Measurements from ENCODE around the gene PGAP6.
"Not testable (repeated sequence)": the region's sequence is repeated elsewhere in the genome, so short reads cannot be mapped to it uniquely, and the experiment has no call there.

Gene PGAP6

DNA sequence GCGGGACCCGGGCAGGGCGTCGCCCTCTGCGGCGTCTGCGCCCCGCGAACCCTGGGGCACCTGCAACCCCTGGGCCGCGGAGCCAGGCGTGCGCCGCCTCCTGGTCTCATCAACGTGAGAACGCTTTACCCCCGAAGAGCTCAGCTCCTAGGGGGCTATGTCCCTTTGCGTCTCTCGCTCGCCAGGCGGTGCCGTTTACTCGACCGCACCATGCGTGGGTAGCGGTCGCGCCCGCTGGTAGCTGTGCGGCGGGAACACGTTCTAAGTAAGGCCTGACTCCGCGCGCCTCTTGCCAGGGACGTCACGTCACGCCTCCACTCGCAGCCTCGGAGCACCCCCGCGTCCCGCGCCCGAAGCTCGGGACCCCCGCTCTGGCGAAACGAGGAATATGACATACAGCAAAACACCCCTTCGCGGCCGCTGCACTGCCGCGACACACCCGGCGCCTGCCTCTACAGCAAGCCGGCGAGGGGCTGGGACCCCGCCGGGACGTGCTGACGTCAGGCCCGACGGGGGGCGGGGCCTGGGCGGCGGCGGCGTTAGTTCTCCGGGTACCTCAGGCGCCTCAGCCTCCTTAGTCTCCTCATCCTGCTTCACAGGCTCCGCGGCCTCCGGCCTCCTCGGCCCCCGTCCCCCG is 43.4 kb upstream of the PGAP6 start, which contains the start of gene RAB11FIP3:
TSS of gene RAB11FIP3 (plus strand) at position 568 of the 637 bp plus-strand sequence. CDS start 358 bp downstream, outside the sequence.
- no peak for TF ChIP-seq ZNF274 (IDR thresholded peaks at IDR 0.05; ENCODE audit: low read depth, low read length)
- DNase-seq (ENCODE audit: low read depth, low spot score), result peak; percentile 79
- Histone ChIP-seq H3K27me3 (ENCODE audit: insufficient read depth, insufficient read length) (peaks cover 35% of the 10 kb centered on the region), H3K4me1 (ENCODE audit: insufficient read depth, insufficient read length) (peaks cover 6% of the 10 kb centered on the region), H3K36me3 (ENCODE audit: insufficient read depth, insufficient read length, low read length) (peaks cover 13% of the 10 kb centered on the region), H3K9me3 (ENCODE audit: insufficient read depth, low read length) (no peaks in the 10 kb centered on the region), H3K4me3 (ENCODE audit: insufficient read length, low read depth) (peak within 1 kb of the TSS; percentile 79), H3K9ac (ENCODE audit: insufficient read length, low read depth) (peak within 1 kb of the TSS; percentile 97)

DNA sequence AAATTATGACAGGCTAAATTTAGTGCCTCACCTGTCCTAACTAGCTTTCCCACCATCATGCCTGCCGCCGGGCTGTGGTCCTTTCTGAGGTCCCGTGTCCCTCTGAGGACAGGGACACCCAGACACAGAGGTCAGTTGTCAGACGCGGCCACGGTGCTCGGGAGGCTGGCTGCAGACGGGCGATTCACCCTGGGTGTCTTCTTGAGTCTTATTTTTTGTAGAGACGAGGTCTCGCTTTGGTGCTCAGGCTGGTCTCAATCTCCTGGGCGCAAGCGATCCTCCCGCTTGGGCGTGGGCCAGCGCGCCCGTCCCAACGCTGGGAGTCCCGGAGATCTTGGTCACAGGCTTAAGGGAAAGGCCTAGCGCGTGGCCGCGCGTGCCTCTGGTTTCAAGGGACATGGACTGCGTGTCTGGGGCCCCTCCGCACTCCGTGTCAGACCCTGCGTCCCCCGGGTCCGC is 42.9 kb upstream of the PGAP6 start:
- Histone ChIP-seq H3K4me3 (ENCODE audit: insufficient read length, low read depth) (peak overlapping the region; percentile 59), H3K9me3 (ENCODE audit: insufficient read depth, low read length) (no peaks in the 10 kb centered on the region), H3K4me1 (ENCODE audit: insufficient read depth, insufficient read length) (peaks cover 6% of the 10 kb centered on the region), H3K27me3 (ENCODE audit: insufficient read depth, insufficient read length) (peaks cover 35% of the 10 kb centered on the region), H3K36me3 (ENCODE audit: insufficient read depth, insufficient read length, low read length) (peaks cover 13% of the 10 kb centered on the region), H3K9ac (ENCODE audit: insufficient read length, low read depth) (peak overlapping the region; percentile 97)
- DNase-seq (ENCODE audit: low read depth, low spot score), result no peak
- TF ChIP-seq SUZ12 (IDR thresholded peaks at IDR 0.05; ENCODE audit: extremely low read depth, insufficient read depth, insufficient read length) (peak; percentile 46), ZNF274 (IDR thresholded peaks at IDR 0.05; ENCODE audit: low read depth, low read length) (no peak)

DNA sequence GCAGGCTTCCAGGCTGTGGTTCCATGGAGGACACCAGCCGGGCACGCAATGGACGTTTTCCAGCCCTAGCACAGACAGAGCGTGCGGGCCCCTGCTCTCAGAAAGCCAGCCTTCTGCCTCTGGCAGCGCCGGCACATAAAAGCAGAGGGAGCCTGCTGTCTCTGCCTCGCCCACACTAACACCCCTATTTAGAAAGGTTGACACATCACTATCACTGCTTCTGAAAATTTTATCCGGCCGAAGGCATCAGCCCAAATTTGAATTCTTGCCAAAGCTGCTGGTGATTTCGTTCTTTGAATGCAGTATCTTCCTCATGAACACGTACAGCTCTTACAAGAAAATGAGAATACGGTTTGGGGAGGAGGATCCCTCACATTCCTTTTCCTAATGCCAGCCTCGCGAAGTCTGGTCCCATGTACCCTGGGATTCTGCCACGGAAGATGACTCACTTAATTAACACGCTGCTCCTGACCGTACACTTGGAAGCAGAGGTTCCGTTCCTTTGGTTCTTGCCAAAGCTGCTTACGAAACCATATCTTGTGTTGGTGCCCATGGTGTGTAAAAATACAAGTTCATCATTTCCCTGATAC is 42.4 kb upstream of the PGAP6 start:
- TF ChIP-seq YY1 (IDR thresholded peaks at IDR 0.05; ENCODE audit: insufficient read depth, insufficient read length) (no peak), ZNF274 (IDR thresholded peaks at IDR 0.05; ENCODE audit: low read depth, low read length) (no peak), SUZ12 (IDR thresholded peaks at IDR 0.05; ENCODE audit: extremely low read depth, insufficient read depth, insufficient read length) (peak; percentile 57)
- H3K9me3 ChIP-seq (ENCODE audit: insufficient read depth, low read length), result no peaks in the 10 kb centered on the region
- DNase-seq (ENCODE audit: low read depth, low spot score), result no peak
- H3K4me3 ChIP-seq (ENCODE audit: insufficient read length, low read depth), result no peak overlapping the region
- no peak overlapping the region for H3K9ac ChIP-seq (ENCODE audit: insufficient read length, low read depth)
- H3K36me3 ChIP-seq (ENCODE audit: insufficient read depth, insufficient read length, low read length), result peaks cover 11% of the 10 kb centered on the region
- peaks cover 6% of the 10 kb centered on the region for H3K4me1 ChIP-seq (ENCODE audit: insufficient read depth, insufficient read length)
- peaks cover 35% of the 10 kb centered on the region for H3K27me3 ChIP-seq (ENCODE audit: insufficient read depth, insufficient read length)

DNA sequence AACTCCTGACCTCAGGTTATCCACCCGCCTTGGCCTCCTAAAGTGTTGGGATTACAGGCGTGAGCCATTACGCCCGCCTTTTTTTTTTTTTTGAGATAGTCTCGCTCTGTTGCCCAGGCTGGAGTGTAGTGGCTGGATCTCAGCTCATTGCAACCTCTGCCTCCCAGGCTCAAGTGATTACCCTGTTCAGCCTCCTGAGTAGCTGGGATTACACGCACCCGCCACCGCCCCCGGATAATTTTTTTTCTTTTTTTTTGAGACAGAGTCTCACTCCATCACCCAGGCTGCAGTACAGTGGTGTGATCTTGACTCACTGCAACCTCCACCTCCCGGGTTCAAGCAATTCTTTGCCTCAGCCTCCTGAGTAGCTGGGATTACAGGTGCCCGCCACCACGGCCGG is 40.4 kb upstream of the PGAP6 start:
- H3K4me1 ChIP-seq (ENCODE audit: insufficient read depth, insufficient read length); DNase-seq (ENCODE audit: low read depth, low spot score); H3K9me3 ChIP-seq (ENCODE audit: insufficient read depth, low read length); H3K9ac ChIP-seq (ENCODE audit: insufficient read length, low read depth); H3K36me3 ChIP-seq (ENCODE audit: insufficient read depth, insufficient read length, low read length); H3K4me3 ChIP-seq (ENCODE audit: insufficient read length, low read depth): not testable (repeated sequence)
- H3K27me3 ChIP-seq (ENCODE audit: insufficient read depth, insufficient read length), result peaks cover 32% of the 10 kb centered on the region

DNA sequence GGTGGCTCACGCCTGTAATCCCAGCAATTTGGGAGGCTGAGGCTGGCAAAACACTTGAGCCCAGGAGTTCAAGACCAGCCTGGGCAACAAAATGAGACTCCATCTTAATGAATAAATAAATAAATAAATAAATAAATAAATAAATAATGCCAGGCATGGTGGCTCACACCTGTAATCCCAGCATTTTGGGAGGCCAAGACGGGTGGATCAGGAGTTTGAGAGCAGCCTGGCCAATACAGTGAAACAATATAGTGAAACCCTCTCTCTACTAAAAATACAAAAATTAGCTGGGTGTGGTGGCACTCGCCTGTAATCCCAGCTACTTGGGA is 33.4 kb upstream of the PGAP6 start:
- not testable (repeated sequence) for H3K9me3 ChIP-seq (ENCODE audit: insufficient read depth, low read length); H3K27me3 ChIP-seq (ENCODE audit: insufficient read depth, insufficient read length); H3K9ac ChIP-seq (ENCODE audit: insufficient read length, low read depth); DNase-seq (ENCODE audit: low read depth, low spot score); H3K4me3 ChIP-seq (ENCODE audit: insufficient read length, low read depth)
- peaks cover 10% of the 10 kb centered on the region for H3K4me1 ChIP-seq (ENCODE audit: insufficient read depth, insufficient read length)
- peaks cover 18% of the 10 kb centered on the region for H3K36me3 ChIP-seq (ENCODE audit: insufficient read depth, insufficient read length, low read length)

DNA sequence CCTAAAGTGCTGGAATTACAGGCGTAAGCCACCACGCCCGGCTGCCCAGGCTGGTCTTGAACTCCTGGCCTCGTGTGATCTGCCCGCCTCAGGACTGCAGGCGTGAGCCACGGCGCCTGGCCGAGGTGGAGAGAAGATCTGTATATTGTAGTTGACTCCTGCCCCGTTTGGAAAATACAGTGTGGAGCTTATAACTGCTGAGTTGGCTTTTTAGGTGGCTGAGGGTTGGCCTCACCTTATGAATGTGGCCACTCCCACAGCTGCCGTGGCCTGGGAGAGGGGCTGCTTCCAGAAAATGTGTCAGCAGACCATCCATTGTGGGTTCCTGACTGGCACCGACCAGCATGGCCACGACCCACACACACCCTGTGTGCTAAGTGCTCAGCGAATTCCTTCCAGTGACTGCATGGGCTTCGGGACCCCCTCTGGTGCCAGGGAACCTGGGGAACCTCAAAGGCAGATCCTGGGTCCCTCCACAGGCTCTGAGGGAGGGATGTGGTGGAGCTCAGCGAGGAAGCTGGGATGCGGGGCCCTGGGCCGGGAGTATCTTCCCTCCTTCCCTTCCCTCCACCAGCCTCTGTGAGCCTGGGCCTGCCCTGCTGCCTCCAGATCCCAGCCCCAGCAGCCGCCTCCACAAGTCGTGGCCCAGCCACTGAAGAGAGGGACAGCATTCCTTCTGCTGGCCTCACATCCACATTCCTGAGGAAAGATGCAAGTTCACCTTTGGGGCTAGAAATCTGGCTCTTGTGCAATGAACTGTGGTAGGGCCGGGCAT is 32.8 kb upstream of the PGAP6 start:
- no peak for DNase-seq (ENCODE audit: low read depth, low spot score)
- TF ChIP-seq ZNF274 (IDR thresholded peaks at IDR 0.05; ENCODE audit: low read depth, low read length), result no peak
- no peak for TF ChIP-seq YY1 (IDR thresholded peaks at IDR 0.05; ENCODE audit: insufficient read depth, insufficient read length)
- TF ChIP-seq SUZ12 (IDR thresholded peaks at IDR 0.05; ENCODE audit: extremely low read depth, insufficient read depth, insufficient read length), result no peak
- H3K9ac ChIP-seq (ENCODE audit: insufficient read length, low read depth), result peak overlapping the region; percentile 2

DNA sequence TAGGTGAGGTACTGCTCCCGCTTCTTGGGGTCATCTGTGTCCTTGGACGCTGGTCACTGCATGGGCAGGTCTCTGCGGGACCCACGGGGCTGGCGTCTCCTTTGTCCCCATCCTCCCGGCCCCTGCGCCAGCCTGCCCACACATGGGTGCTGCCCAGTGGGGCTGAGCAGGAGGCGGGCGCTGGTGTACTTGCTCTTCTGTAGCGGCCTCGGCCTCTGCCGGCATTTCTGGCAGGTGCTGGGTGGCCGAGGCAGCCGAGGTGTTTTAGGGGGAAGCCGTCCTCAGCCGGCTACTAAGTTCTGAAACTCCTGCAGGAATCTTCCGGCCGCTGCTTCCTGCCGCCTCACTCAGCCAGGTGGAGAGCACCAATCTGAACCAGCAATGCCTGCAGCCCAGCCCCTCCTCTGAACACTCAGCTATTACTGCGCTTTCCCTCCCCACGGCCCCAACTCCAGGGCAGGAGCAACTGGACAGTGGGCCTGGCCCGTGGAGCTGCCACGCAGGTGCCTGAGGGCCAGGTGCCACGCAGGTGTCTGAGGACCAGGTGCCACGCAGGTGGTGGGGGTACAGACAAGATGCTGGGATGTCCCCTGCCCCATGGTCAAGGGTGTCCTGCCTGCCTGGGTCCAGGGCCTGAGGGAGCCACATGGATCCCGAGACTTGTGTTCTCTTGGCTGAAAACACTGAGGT is 29.9 kb upstream of the PGAP6 start:
- Histone ChIP-seq H3K9me3 (ENCODE audit: insufficient read depth, low read length) (no peaks in the 10 kb centered on the region), H3K36me3 (ENCODE audit: insufficient read depth, insufficient read length, low read length) (peaks cover 34% of the 10 kb centered on the region), H3K4me1 (ENCODE audit: insufficient read depth, insufficient read length) (peaks cover 14% of the 10 kb centered on the region), H3K9ac (ENCODE audit: insufficient read length, low read depth) (no peak overlapping the region), H3K27me3 (ENCODE audit: insufficient read depth, insufficient read length) (no peaks in the 10 kb centered on the region), H3K4me3 (ENCODE audit: insufficient read length, low read depth) (no peak overlapping the region)
- no peak for DNase-seq (ENCODE audit: low read depth, low spot score)
- TF ChIP-seq SUZ12 (IDR thresholded peaks at IDR 0.05; ENCODE audit: extremely low read depth, insufficient read depth, insufficient read length), result no peak
- TF ChIP-seq YY1 (IDR thresholded peaks at IDR 0.05; ENCODE audit: insufficient read depth, insufficient read length), result no peak
- no peak for TF ChIP-seq ZNF274 (IDR thresholded peaks at IDR 0.05; ENCODE audit: low read depth, low read length)

More for the DNA sequence above, 32.8 kb upstream of the PGAP6 start:
- no peaks in the 10 kb centered on the region for H3K27me3 ChIP-seq (ENCODE audit: insufficient read depth, insufficient read length)
- peaks cover 24% of the 10 kb centered on the region for H3K36me3 ChIP-seq (ENCODE audit: insufficient read depth, insufficient read length, low read length)
- no peaks in the 10 kb centered on the region for H3K9me3 ChIP-seq (ENCODE audit: insufficient read depth, low read length)
- H3K4me1 ChIP-seq (ENCODE audit: insufficient read depth, insufficient read length), result peaks cover 10% of the 10 kb centered on the region
- no peak overlapping the region for H3K4me3 ChIP-seq (ENCODE audit: insufficient read length, low read depth)
